ENCODE results near the gene CLIP1.
"Not testable (repeated sequence)": the region's sequence is repeated elsewhere in the genome, so short reads cannot be mapped to it uniquely, and the experiment has no call there.

DNA sequence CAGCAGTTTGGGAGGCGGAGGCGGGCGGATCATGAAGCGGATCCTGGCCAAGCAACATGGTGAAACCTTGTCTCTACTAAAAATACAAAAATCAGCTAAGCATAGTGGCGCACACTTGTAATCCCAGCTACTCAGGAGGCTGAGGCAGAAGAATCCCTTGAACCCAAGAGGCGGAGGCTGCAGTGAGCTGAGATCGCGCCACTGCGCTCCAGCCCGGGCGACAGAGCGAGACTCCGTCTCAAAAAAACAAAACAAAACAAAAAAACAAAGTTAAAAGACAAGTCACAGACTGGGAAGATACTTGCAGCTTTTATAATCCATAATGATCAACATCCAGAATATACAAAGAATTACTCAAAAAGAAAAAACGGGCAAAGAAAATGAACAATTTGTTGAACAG, 161.7 kb downstream of the CLIP1 start:
- TF ChIP-seq EZH2phosphoT487 (IDR thresholded peaks at IDR 0.05; ENCODE audit: insufficient read depth, low read depth); EZH2 (IDR thresholded peaks at IDR 0.05; ENCODE audit: insufficient read depth, poor library complexity, severe bottlenecking): not testable (repeated sequence)
